ENCODE data around the gene ZBTB2.

DNA sequence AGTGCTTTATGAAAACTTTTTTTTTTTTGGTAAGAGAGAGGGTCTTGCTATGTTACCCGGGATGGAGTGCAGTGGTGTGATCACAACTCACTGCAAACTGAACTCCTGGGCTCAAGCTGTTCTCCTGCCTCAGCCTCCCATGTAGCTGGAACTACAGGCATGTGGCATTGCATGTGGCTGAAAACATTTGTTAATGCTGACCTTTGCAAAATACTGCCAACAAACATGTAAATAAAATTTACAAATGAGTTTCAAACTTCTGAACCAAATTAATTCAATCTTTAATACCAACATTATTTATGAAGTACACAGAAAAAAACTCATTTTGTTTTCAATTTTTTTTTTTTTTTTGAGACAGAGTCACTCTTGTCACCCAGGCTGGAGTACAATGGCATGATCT lies 26.1 kb upstream of the ZBTB2 start:
- TF ChIP-seq, protein P1, sequence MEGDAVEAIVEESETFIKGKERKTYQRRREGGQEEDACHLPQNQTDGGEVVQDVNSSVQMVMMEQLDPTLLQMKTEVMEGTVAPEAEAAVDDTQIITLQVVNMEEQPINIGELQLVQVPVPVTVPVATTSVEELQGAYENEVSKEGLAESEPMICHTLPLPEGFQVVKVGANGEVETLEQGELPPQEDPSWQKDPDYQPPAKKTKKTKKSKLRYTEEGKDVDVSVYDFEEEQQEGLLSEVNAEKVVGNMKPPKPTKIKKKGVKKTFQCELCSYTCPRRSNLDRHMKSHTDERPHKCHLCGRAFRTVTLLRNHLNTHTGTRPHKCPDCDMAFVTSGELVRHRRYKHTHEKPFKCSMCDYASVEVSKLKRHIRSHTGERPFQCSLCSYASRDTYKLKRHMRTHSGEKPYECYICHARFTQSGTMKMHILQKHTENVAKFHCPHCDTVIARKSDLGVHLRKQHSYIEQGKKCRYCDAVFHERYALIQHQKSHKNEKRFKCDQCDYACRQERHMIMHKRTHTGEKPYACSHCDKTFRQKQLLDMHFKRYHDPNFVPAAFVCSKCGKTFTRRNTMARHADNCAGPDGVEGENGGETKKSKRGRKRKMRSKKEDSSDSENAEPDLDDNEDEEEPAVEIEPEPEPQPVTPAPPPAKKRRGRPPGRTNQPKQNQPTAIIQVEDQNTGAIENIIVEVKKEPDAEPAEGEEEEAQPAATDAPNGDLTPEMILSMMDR (conservative IDR thresholded peaks at IDR 0.05), result no peak
- no peak for TF ChIP-seq EZH2 (IDR thresholded peaks at IDR 0.05; ENCODE audit: low read depth)

Data from PC-9 (cell line).